GM13976 (cell line): ENCODE data around the gene TMEM59L.

Source experiments
- DNase-seq: peaks from one replicate; pipeline ENCODE4 v3.0.0; 2012; ENCODE audit warnings: low spot score
- in situ Hi-C: fragments of 300-500 bp; cut with MboI; formaldehyde crosslinking; loops from one replicate; pipeline ENCODE4 v1.12.0; 2022; ENCODE audit warnings: low sequenced_read_pairs, mixed read lengths, inconsistent platforms; ENCODE audit not compliant: unreplicated experiment
- TF ChIP-seq, protein P1 (sequence below): IDR thresholded peaks from 2 replicates; pipeline ENCODE4 v1.5.1; 2012; ENCODE audit warnings: borderline replicate concordance, mild to moderate bottlenecking; ENCODE audit not compliant: insufficient read depth; ENCODE audit errors: extremely low read depth, missing control alignments, control extremely low read depth

The TMEM59L gene

DNA sequence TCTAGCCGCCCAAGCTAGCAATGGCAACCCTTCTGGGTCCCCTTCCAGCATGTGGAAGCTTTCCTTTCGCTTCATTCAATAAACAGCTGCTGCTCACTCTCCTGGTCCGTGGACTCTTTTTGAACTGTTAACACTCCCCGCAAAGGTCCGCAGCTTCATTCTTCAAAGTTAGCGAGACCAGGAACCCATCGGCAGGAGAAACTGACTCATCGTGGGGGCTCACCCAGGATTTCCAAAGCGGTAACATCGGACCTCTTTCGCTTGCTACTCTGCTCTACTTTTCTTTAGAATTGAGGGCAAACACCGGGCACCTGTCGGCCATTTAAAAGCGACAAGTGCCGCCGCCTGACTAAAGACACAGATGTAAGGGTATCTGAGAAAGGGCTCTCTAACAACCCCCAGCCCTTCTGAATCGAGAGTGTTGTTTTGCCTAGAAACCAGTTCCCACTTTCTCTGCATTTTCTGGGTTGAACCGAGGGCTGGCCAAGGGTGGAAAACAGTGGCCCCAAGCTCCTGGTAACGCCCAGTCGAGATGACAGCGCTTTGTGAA is 35.2 kb upstream of the TMEM59L start:
- in situ Hi-C loops: no loop called here
- TF ChIP-seq, protein P1, sequence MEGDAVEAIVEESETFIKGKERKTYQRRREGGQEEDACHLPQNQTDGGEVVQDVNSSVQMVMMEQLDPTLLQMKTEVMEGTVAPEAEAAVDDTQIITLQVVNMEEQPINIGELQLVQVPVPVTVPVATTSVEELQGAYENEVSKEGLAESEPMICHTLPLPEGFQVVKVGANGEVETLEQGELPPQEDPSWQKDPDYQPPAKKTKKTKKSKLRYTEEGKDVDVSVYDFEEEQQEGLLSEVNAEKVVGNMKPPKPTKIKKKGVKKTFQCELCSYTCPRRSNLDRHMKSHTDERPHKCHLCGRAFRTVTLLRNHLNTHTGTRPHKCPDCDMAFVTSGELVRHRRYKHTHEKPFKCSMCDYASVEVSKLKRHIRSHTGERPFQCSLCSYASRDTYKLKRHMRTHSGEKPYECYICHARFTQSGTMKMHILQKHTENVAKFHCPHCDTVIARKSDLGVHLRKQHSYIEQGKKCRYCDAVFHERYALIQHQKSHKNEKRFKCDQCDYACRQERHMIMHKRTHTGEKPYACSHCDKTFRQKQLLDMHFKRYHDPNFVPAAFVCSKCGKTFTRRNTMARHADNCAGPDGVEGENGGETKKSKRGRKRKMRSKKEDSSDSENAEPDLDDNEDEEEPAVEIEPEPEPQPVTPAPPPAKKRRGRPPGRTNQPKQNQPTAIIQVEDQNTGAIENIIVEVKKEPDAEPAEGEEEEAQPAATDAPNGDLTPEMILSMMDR: no peak
- no peak for DNase-seq

DNA sequence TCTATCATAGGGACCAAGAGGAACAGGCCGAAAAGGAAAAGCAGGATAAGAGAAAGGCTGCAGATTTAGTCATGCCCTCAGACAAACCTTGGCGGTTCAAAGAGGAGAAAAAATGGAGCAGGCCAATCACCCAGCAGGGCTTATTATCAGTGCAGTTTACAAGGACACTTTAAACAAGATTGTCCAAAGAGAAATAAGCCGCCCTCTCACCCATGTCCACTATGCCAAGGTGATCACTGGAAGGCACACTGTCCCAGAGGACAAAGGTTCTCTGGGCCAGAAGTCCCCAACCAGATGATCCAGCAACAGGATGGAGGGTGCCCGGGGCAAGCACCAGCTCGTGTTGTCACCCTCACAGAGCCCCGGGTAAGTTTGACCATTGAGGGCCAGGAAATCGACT is 32.4 kb upstream of the TMEM59L start:
- TF ChIP-seq, protein P1: no peak
- in situ Hi-C loops: no loop called here
- DNase-seq: no peak

DNA sequence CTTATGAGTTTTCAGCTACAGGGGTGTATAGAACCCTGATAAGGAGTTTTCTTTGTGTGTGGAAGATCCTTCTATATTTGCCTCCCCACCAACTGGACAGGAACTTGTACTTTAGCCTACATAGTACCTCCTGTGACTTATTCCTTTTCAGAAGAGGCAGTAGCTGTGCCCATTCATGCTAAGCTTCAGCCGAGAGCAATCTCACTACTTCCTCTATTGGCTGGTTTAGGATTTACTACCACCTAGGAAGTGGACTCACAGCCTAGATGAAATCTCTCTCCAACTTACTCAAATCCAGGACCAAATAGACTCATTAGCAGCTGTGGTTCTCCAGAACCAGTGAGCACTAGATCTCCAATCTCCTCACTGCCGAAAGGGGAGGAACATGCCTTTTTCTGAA is 26.4 kb upstream of the TMEM59L start:
- TF ChIP-seq, protein P1: no peak
- in situ Hi-C loops: no loop called here
- DNase-seq: peak; percentile 31

DNA sequence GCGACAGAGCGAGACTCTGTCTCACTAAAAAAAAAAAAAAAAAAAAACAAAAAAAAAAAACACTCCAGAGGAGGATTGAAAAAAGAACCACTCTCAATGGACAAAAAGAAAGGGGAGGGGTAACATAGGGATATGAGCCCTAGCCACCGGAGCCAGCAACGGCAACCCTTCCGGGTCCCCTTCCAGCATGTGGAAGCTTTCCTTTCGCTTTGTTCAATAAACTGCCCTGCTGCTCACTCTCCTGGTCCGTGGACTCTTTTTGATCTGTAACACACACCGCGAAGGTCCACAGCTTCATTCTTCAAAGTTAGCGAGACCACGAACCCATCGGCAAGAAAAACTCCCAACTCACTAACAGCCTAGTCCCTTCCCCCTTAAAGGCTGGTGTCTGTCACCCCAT is 25.1 kb upstream of the TMEM59L start:
- TF ChIP-seq, protein P1: no peak
- in situ Hi-C loops: no loop called here

DNA sequence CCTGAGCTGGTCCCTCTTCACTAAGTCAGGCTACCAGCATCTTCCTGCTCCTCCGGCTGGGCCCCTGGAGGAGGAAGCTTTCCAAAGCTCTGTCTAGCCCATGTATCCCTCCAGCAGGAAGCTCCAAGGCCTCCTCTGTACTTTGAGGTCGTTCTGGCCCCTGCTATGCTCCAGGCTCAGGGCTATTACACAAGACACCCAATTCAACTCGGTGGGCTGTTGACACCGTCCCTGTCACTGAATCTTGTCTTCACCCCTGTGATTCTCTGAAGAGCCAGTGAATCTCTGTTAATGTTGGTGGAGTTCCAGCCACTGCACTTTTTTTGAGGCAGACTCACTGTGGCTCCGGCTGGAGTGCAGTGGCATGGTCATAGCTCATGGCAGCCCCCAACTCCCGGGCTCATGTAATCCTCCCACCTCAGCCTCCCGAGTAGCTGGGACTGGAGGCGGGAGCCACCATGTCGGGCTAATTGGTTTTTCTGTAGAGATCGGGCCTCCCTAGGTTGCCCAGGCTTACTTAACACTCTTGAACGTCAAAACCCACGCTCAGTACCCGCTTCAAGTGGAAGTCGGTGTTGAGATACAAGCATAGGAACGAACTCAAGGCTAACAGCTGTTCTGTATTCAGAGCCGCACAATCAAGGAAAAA is 24.6 kb upstream of the TMEM59L start:
- peak; percentile 14 for DNase-seq
- in situ Hi-C loops: no loop called here
- TF ChIP-seq, protein P1: no peak

More for the DNA sequence above, 25.1 kb upstream of the TMEM59L start:
- DNase-seq: no peak

DNA sequence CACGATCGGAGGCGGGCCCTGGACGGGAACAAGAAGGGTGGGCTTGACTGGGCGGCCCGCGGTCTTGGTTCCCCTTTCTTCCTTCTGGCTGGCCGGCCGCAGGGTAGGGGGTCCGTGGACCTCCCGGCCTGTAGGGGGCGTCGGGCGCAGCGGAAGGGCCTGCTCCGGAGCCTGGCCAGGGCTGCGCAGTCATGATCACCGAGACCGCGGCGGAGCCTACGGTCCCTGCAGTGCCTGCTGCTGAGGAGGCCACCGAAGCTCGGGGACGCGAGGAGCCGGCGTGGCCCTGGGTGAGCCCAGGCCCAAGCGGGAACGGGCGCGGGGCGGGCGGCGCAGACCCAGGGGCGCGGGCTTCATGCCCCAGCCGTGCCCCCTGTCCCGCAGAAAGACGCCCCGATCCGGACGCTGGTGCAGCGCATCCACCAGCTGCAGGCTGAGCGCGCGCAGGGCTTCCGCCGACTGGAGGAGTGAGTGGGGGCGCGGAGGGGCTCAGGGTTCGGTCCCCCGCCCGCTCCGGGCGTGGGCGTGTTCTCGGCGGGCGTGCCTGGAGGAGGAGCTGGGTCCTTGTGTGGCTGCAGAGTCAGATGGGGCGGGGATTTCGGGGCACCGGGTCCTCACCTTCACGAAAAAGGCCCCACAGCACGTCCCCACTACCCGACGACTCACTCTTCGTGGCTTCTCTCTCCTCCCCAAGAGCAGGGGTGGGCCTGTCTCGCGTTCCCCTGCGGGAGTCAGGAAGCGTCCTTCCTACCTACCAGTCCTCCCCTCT is 23.9 kb upstream of the TMEM59L start, which contains the start of gene REX1BD:
TSS of gene REX1BD (plus strand) at position 188 of the 769 bp plus-strand sequence. CDS start at position 192, 4 bp downstream.
- in situ Hi-C loops: no loop called here
- DNase-seq: peak; percentile 89
- TF ChIP-seq, protein P1: peak; percentile 93
